Gastrocnemius medialis (tissue), 4 donors: ENCODE results near the gene SCP2. TPM values are rescaled to one million over a fixed set of nuclear protein-coding genes. Genes with fewer than 3 reads are reported as not detected.

ENCODE experiments used
- ATAC-seq, 2 donors: fragments of 150-250 bp; one replicate each; pipeline ENCODE4 v1.9.1; 2016
- DNase-seq, 2 donors: peaks; one replicate each; pipeline ENCODE4 v3.0.0-alpha.2; 2019
- H3K27ac ChIP-seq, 4 donors: fragments of 200-600 bp; sonication (generic); 1 replicate in 1 of 4; 2 replicates in 3 of 4; pipeline ENCODE4 v1.5.1; 2016 to 2018; ENCODE audit warnings: mild to moderate bottlenecking in 2 of 4, moderate library complexity in 1 of 4
- H3K27me3 ChIP-seq, 3 donors: fragments of 200-600 bp; sonication (generic) in 2 of 3; 1 replicate in 1 of 3; 2 replicates in 2 of 3; pipeline versions ENCODE4 v1.5.1 to v1.6.0; 2016 to 2019; ENCODE audit warnings: mild to moderate bottlenecking in 1 of 3, moderate library complexity in 1 of 3
- H3K36me3 ChIP-seq, 2 donors: fragments of 200-600 bp; sonication (generic) in 1 of 2; one replicate each; pipeline ENCODE4 v1.5.1; 2017 to 2018
- H3K4me1 ChIP-seq, 2 donors: fragments of 200-600 bp; sonication (generic) in 1 of 2; one replicate each; pipeline ENCODE4 v1.5.1; 2016 to 2017; ENCODE audit warnings: mild to moderate bottlenecking in 2 of 2
- H3K4me3 ChIP-seq, 4 donors: fragments of 200-600 bp; sonication (generic) in 3 of 4; 1 replicate in 1 of 4; 2 replicates in 3 of 4; pipeline ENCODE4 v1.5.1; 2016 to 2019; ENCODE audit warnings: mild to moderate bottlenecking in 2 of 4
- H3K9me3 ChIP-seq, 3 donors: fragments of 200-600 bp; sonication (generic) in 2 of 3; 1 replicate in 1 of 3; 2 replicates in 2 of 3; pipeline ENCODE4 v1.5.1; 2016 to 2019
- CTCF ChIP-seq, 5 experiments: fragments of 450-650 bp in 3 of 5; fragments of 200-600 bp in 2 of 5; sonication (generic) in 2 of 5; IDR thresholded peaks in 4 of 5; conservative IDR thresholded peaks in 1 of 5; 1 replicate in 4 of 5; 2 replicates in 1 of 5; pipeline ENCODE4 v1.5.1; 2016 to 2019; ENCODE audit warnings: antibody characterized with exemption in 5 of 5, mild to moderate bottlenecking in 3 of 5, moderate library complexity in 3 of 5
- POLR2A ChIP-seq, 2 donors: fragments of 450-650 bp; IDR thresholded peaks; one replicate each; pipeline ENCODE4 v1.6.1; 2017; ENCODE audit warnings: antibody characterized with exemption in 2 of 2, mild to moderate bottlenecking in 2 of 2, moderate library complexity in 2 of 2
- in situ Hi-C, 4 donors: fragments of 200-750 bp; cut with MboI; loops; one replicate each; pipeline versions ENCODE4 v1.15.0 to v1.8.0; 2017; ENCODE audit warnings: low sequenced_read_pairs in 4 of 4
- intact Hi-C: fragments of 100-400 bp; cut with DNase I; formaldehyde crosslinking; loops from one replicate; pipeline ENCODE4 v1.15.1; 2023; ENCODE audit warnings: low total_unique reads
- total RNA-seq, 4 donors: library from RNA; depleted of rRNA; stranded (reverse); fragments of >200 nt; gene quantifications; one replicate each; pipeline versions ENCODE4 v1.1.0 to v1.2.3, GENCODE V29; 2016

SCP2 gene
- total RNA-seq, 4 donors from 2014 or later, result 44.6 to 75.4 (median 61.1) TPM

- TF ChIP-seq POLR2A (IDR thresholded peaks at IDR 0.05) (no peak), CTCF (IDR thresholded peaks at IDR 0.05 in 4 of 5, conservative IDR thresholded peaks at IDR 0.05 in 1 of 5) (no peak)
- no peaks in the 10 kb centered on the region for H3K4me1 ChIP-seq
- intact Hi-C loops (no loop called here), in situ Hi-C loops (no loop called here)
- H3K9me3 ChIP-seq, result no peaks in the 10 kb centered on the region
- no peak overlapping the region for H3K4me3 ChIP-seq
- no peak overlapping the region for H3K27ac ChIP-seq
- H3K36me3 ChIP-seq, result no peaks in the 10 kb centered on the region
- ATAC-seq (no peak), DNase-seq (no peak)
- peaks cover under 1 to 9% (median 5%) of the 10 kb centered on the region in 3 donors for H3K27me3 ChIP-seq
These were observed 140.8 kb downstream of the SCP2 start for GRCh38 chr1:53067886-53068285.

GRCh38 chr1:53068314-53069099 is 141.4 kb downstream of the SCP2 start:
- TF ChIP-seq CTCF (IDR thresholded peaks at IDR 0.05 in 4 of 5, conservative IDR thresholded peaks at IDR 0.05 in 1 of 5) (no peak), POLR2A (IDR thresholded peaks at IDR 0.05) (no peak)
- ATAC-seq, result no peak
- no peaks in the 10 kb centered on the region for H3K4me1 ChIP-seq
- no peak overlapping the region for H3K27ac ChIP-seq
- H3K27me3 ChIP-seq, result peaks cover 0 to 3% (median 0%) of the 10 kb centered on the region in 3 donors
- intact Hi-C loops, result no loop called here
- no peak for DNase-seq
- no peaks in the 10 kb centered on the region for H3K9me3 ChIP-seq
- H3K36me3 ChIP-seq, result no peaks in the 10 kb centered on the region
- in situ Hi-C loops, result no loop called here
- H3K4me3 ChIP-seq, result no peak overlapping the region

GRCh38 chr1:53069265-53069662 is 142.2 kb downstream of the SCP2 start:
- no peak overlapping the region for H3K4me3 ChIP-seq
- no peak for DNase-seq
- no peaks in the 10 kb centered on the region for H3K9me3 ChIP-seq
- TF ChIP-seq CTCF (IDR thresholded peaks at IDR 0.05 in 4 of 5, conservative IDR thresholded peaks at IDR 0.05 in 1 of 5), result no peak
- TF ChIP-seq POLR2A (IDR thresholded peaks at IDR 0.05), result no peak
- ATAC-seq, result no peak
- intact Hi-C loops, result no loop called here
- H3K27me3 ChIP-seq, result no peaks in the 10 kb centered on the region
- no peak overlapping the region for H3K27ac ChIP-seq
- in situ Hi-C loops, result no loop called here
- no peaks in the 10 kb centered on the region for H3K4me1 ChIP-seq
- no peaks in the 10 kb centered on the region for H3K36me3 ChIP-seq

GRCh38 chr1:53069663-53070327 is 142.7 kb downstream of the SCP2 start:
- TF ChIP-seq POLR2A (IDR thresholded peaks at IDR 0.05) (no peak), CTCF (IDR thresholded peaks at IDR 0.05 in 4 of 5, conservative IDR thresholded peaks at IDR 0.05 in 1 of 5) (no peak)
- Histone ChIP-seq H3K36me3 (no peaks in the 10 kb centered on the region), H3K4me3 (no peak overlapping the region), H3K27ac (no peak overlapping the region), H3K9me3 (no peaks in the 10 kb centered on the region), H3K27me3 (no peaks in the 10 kb centered on the region), H3K4me1 (no peaks in the 10 kb centered on the region)
- no peak for ATAC-seq
- peak in 1 of 2 donors; percentile 2 for DNase-seq
- in situ Hi-C loops, result no loop called here
- intact Hi-C loops, result no loop called here
